G401 (cell line): ENCODE results near the gene TICRR. TPM values are rescaled to one million over a fixed set of nuclear protein-coding genes. Genes with fewer than 3 reads are reported as not detected.

Source experiments
- DNase-seq: peaks from one replicate; pipeline ENCODE4 v3.0.0-alpha.2; 2015; ENCODE audit warnings: low spot score
- in situ Hi-C: cut with HindIII; loops from 2 replicates; pipeline ENCODE4 v1.10.0; 2016; ENCODE audit warnings: low sequenced_read_pairs, mixed read lengths
- total RNA-seq: library from RNA; depleted of rRNA; stranded (reverse); fragments of >200 nt; shearing (Covaris generic); gene quantifications from 2 replicates; pipeline ENCODE4 v1.2.3, GENCODE V29; 2014; rRNA removed

Gene TICRR
- total RNA-seq, 1 experiment from 2014 or later: 7.3 TPM

DNA sequence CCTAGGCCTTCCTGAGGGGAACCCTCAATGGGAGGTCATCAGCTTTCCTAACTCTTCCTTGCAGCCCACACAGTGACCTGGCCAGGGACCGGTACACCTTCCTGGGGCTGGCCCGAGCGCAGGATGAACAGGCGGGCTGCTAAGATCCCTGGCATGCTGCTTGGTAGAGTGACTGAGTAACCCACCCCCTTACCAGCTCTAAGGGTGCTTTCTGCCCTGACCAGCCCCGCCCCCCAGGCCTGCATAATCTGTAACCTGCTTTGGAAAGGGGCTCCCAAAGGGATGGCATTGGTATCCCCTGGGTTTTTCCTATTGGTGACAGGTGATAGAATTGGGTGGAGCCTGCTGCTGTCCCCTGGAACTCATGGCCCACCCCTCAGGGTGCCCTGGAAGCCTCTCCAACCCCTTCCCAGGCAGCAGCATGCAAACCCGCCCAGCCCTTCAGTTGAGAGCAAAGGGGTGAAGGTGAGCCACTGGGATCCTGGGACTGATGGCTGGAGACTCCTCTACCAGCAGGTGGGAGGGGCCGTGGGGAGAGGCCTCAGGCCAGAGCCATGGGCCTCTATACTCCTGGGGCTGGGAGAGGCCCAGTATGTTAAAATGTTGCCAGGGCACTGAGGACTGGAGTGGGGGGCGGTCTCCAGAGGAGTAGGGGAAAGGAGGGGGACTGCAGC is 91.1 kb downstream of the TICRR start:
- DNase-seq: no peak
- in situ Hi-C loops: no loop called here

DNA sequence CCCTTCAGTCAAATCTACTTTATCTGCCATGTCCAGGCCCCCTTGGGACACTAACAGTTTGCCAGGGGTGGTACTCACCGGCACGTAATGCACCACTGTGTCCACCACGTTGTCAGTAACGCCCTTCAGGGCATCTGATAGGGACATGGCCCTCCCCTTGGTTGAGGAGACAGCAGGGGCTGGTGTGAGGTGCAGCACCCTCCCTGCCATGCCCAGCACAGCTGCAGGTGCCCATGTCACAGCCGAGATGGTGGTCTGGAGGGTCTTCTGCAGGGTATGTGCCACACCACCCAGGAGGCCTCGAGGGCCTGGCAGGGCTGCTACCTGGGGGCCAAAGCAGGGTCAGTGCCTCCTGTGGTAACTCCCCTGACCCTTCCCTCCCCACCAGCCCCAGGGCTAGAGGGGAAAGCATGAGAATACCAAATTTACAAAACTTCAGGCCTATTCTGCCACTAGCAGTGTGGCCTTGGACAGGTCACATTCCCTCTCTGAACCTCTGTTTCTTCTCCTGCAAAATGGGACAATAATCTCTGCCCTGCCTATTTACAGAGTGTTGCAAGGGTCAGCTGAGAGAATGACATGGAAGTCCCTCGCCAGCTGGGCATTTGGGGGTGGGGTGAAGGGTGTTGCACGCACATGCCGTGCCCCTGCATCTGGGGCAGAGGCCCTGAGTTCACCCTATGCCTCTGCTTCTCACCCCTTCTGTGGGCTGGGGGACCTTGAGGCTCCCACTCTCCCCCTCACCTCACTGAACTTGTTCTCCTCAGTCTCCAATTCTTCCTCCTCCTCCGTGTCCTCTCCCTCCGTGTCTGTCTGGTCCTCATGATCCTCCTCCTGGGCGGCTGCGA is 91.8 kb downstream of the TICRR start:
- DNase-seq: no peak
- in situ Hi-C loops: no loop called here

DNA sequence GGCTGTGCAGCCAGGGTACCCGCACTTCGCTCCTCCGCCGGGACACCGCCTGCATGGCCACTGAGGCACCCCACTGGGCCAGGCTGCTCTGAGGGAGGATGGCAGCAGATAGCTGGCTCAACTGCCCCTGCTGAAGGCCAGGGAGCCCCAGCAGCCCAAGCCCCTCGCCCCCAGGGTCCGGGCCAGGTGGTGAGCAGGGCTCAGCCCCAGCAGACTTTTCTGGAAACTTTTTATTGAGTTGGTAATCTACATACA is 92.4 kb downstream of the TICRR start:
- in situ Hi-C loops: no loop called here
- no peak for DNase-seq

DNA sequence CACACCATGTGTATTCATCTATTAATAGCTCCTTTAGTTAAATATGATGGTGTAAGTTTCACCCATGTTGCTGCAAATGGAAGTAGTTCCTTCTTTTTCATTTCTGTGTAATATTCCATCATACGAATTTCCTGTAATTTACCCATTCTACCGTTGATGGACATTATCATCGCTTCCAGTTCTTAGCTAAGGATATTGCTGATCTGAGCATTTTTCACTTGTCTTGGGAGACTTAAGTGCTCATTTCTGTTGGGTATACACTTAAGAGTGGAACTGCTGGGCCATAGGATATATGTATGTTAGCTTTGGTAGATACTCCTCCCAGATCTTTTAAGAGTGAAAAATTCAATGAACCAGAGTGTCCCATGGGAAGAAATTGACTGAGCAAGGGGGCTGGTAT is 92.9 kb downstream of the TICRR start:
- DNase-seq: no peak
- in situ Hi-C loops: no loop called here

DNA sequence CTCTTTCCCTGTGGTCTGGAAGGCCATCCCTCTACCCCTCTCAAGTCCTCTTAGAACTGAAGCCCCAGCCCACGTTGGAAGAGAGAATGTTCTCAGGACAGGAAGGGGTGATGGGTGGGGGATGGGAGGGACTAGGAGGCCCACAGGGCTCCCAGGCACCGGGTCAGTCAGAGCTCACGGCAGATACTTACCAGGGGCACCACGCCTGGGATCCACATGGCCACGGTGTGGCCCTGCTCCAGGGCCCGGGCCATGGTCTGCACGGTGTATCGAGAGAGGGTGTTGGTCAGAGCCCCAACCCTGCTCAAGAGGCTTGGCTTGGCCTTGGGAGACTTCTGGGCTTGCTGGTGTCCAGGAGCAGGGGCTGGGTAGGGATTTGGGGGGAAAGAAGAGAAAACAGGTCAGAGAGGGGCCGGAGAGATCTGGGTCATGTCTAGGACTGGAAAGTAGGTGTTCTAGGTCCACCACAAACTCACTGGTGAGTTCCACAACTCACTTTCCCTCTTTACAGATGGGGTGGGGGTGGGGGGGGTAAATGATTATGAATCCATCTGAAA is 94.1 kb downstream of the TICRR start:
- in situ Hi-C loops: no loop called here
- no peak for DNase-seq

DNA sequence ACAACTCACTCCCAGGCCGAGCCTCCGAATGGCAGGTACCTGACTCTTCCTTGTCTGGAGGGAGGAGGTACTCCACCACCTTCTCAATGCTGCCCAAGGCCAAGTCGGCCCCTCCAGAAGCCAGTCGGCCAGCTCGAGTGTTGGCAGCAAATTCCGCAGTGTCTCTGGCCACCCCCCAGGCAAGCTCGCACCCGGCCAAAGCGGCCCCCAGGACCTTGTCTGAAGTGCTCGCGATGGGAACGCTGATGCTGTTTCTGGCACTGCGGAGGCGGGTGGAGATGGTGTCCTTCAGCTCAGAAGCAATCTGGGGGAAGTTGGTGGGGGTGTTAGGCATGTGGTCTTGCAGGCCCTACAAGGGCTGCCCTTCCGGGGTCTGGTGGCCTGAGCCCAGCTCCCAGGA is 94.7 kb downstream of the TICRR start:
- no peak for DNase-seq
- in situ Hi-C loops: no loop called here

DNA sequence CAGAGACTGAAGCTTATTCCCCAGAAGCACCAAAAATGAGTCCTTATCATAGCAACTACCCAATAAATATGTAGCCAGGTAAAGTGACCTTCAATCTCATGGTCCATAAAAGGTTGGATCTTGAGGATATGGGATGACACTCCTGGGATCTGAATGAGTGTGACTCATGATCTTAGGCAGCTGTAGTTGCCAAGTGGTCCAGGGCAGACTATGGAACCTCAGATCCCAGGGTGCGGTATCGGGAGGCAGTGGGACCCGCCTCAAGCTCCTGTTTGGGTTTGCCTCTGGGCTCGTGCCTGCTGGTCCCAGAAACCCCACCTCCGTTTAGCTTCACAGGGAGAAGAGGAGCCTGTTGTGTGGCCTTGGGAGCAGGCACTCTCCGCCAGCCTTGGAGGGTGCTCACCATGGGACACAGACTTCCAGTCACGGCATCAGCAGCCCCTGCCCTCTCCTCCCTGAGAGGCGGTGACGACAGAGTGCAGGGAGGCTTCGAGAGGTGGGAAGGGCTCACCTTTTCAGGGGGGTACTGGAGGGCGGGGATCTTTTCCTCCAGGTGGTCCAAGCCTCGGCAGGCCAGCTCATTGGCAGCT is 95.8 kb downstream of the TICRR start:
- in situ Hi-C loops: no loop called here
- DNase-seq: no peak

DNA sequence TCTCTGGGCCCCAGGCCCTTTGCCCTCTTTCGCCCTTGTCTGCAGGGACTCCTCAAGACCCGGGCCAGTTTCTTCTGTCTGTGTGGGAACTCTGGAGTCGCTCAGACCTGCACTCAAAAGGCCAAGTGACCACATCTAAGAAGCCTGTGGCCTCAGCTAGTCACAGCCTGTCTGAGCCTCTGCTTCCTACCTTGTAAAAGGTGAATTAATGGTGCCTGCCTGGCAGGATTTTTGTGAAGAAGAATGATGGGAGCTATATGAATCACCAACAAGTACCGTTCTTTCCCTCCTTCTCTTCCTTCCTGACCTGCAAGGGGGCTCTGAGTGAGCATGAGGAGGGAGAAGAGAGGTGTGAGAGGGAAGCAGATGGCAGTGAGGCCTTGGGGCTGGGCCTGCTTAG is 96.4 kb downstream of the TICRR start:
- DNase-seq: no peak
- in situ Hi-C loops: no loop called here

DNA sequence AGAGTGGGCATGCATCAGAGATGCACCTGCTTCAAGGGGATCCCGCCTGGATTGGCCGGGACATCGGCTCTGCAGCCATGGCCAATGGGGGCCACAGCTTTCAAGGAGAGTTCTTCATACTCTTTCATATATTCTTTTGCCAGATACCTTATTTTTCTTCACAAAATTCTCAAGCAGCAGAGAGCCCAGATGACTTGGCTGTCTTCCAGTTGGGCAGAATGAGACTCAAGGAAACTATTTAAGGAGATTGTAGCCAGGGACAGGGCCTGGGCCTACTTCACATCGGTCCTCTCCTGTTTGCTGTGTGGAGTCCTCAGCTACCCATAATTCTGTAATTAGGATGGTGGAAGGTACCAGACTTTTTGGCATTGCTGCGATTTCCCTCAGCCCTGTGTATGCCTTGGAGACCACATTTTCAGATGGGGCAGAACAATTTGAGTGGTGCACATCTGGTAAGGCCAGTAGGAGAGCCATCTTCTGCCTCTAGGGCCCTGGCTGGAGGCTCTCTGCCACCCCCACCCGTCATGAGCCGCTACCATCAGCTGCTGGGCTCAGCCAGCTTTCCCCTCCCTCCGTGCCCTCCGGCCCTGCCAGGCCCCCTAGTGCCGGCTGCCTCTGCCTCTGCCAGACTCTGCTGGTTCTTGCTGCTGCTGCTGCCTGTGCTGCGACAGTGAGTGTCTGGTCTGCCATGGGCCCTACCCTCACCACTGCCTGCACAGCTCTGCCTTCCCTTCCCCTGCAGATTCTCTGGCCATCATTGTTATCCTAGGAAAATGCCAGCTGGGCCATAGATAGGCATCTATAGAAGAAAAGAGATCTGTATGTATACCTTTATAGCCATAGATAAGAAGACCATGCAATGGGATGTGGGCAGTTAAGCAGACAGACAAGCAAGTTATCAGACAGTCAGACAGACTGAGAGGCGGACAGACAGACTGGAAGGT is 97.2 kb downstream of the TICRR start:
- in situ Hi-C loops: no loop called here
- DNase-seq: no peak

DNA sequence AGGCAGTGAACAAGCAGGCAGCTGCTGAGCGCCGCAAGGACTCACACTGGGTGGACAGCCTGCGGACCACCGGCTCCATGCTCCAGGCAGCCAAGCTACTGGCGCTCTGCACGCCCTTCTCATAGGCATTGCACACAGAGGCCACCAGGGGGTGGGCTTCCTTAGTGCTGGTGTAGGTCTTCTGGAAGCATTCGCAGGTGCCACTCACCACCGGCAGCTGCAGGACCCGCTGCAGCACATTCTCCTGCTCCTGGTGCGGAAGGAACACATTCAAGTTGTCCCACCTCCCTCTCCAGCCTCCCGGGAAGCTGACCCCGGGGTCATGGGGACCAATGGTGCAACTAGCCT is 97.9 kb downstream of the TICRR start:
- DNase-seq: no peak
- in situ Hi-C loops: no loop called here

DNA sequence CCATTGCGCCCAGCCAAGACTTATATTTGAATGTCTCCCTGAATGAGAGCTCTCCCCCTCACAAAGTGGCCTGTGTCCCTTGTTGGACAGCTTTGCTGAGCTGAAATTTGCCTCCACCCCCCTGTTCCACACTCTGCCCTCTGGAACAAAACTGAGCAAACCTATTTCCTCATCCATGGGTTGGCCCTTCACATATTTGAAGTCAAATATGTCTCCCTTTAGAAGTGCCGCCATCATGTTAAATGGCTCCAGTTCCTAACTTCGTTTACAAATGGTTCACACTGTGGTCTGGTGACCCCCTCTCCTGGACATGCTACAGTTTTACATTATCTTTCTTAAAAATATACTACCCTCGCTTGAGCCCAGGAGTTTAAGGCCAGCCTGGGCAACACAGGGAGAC is 99.3 kb downstream of the TICRR start:
- no peak for DNase-seq
- in situ Hi-C loops: no loop called here

DNA sequence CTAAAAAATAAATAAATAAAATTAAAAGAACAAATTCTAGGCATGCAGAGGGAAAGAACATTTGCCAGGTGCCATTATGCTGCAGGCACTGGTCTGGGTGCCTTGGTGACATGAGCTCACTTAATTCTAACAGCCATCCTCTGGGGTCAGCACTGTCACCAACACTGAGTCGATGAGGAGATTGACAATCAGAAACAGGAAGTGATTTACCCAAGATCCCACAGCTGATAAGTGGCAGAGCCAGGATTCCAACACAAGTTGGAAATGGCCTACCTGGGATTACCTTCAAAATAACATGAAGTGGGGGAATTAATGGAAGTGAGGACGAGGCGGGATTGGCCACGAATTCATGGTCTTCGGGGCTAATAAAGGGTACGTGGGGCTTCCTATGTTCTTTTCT is 100.3 kb downstream of the TICRR start:
- no peak for DNase-seq
- in situ Hi-C loops: no loop called here

DNA sequence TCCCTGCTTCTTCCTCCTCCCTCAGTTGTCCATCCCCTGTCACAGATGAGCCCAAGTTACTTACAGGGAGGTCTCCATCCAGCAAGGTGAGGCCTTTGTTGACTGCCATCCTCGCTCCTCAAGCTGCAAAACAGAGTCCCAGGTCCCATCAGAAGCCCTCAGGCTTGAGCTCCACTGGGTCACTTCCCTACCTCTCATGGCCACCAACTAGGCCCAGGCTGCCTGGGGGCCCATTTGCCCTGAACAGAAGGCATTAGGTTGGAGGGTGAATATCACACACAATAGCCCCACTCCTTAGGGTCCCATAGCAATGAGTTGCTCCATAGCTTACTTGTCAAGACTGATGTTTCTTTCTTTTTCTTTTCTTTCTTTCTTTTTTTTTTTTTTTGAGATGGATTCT is 102.1 kb downstream of the TICRR start:
- no peak for DNase-seq
- in situ Hi-C loops: no loop called here

Other genes starting within 250 kb of the TICRR start
- 93.8 and 95.5 TPM in 2 replicates for gene POLG, start 240.6 kb upstream of the TICRR start, total RNA-seq
- 2.2 TPM in 1 of 2 replicates, not detected in the other for gene RHCG, start 78.9 kb upstream of the TICRR start, total RNA-seq
- gene KIF7, start 80.0 kb downstream of the TICRR start, total RNA-seq: 19.6 and 21.5 TPM in 2 replicates
- 0.07 TPM in 1 of 2 replicates, not detected in the other for gene PLIN1, start 103.9 kb downstream of the TICRR start, total RNA-seq
- gene PEX11A, start 115.3 kb downstream of the TICRR start, total RNA-seq: 4.1 and 11.0 TPM in 2 replicates
- 0.25 and 0.64 TPM in 2 replicates for gene WDR93, start 115.3 kb downstream of the TICRR start, total RNA-seq
- gene MESP1, start 175.8 kb downstream of the TICRR start, total RNA-seq: not detected in 2 replicates
- not detected in 2 replicates for gene MESP2, start 200.9 kb downstream of the TICRR start, total RNA-seq
- gene ANPEP, start 239.4 kb downstream of the TICRR start, total RNA-seq: not detected in 2 replicates